Neuronal stem cell (in vitro differentiated cells): Measurements from ENCODE around the gene CCN6.

Source experiments
- DNase-seq: peaks from one replicate; pipeline ENCODE4 v3.0.0-alpha.2; 2013; ENCODE audit warnings: low spot score
- H2AFZ ChIP-seq: one replicate; pipeline ENCODE4 v1.6.1; 2013; ENCODE audit warnings: mild to moderate bottlenecking, low read length, inconsistent platforms
- H2AK5ac ChIP-seq: 2 replicates; pipeline ENCODE4 v1.6.1; 2013; ENCODE audit warnings: low read depth, mild to moderate bottlenecking, inconsistent platforms, low read length, moderate library complexity, mixed read lengths
- H2BK120ac ChIP-seq: 2 replicates; pipeline ENCODE4 v1.6.1; 2013; ENCODE audit warnings: low read depth, mild to moderate bottlenecking, inconsistent platforms, low read length, moderate library complexity, mixed read lengths
- H2BK12ac ChIP-seq: one replicate; pipeline ENCODE4 v1.6.1; 2013; ENCODE audit warnings: low read length, inconsistent platforms
- H2BK15ac ChIP-seq: 2 replicates; pipeline ENCODE4 v1.6.1; 2013; ENCODE audit warnings: mild to moderate bottlenecking, low read length, inconsistent platforms, mixed read lengths
- H2BK5ac ChIP-seq: one replicate; pipeline ENCODE4 v1.6.1; 2013; ENCODE audit warnings: inconsistent platforms, mild to moderate bottlenecking, low read length, moderate library complexity
- H3K14ac ChIP-seq: one replicate; pipeline ENCODE4 v1.6.1; 2013; ENCODE audit warnings: low read length, inconsistent platforms
- H3K18ac ChIP-seq: 2 replicates; pipeline ENCODE4 v1.6.1; 2013; ENCODE audit warnings: low read length, inconsistent platforms
- H3K23ac ChIP-seq: 2 replicates; pipeline ENCODE4 v1.6.1; 2013; ENCODE audit warnings: low read depth, mild to moderate bottlenecking, mixed read lengths, low read length, inconsistent platforms; ENCODE audit not compliant: poor library complexity
- H3K27ac ChIP-seq: replicated peaks from 3 replicates; pipeline ENCODE4 v1.5.1; 2013; ENCODE audit warnings: low read length, inconsistent platforms
- H3K27me3 ChIP-seq, 3 experiments: 2 replicates each; pipeline ENCODE4 v1.6.1; 2013; ENCODE audit warnings: low read length in 3 of 3, mild to moderate bottlenecking in 2 of 3, inconsistent platforms in 1 of 3, low read depth in 1 of 3, mixed read lengths in 1 of 3, moderate library complexity in 1 of 3; ENCODE audit not compliant: control insufficient read depth in 3 of 3, insufficient read depth in 3 of 3
- H3K36me3 ChIP-seq, 2 donors: replicated peaks in 1 of 2; 2 replicates each; pipeline ENCODE4 v1.6.1; 2013; ENCODE audit warnings: low read length in 2 of 2; ENCODE audit not compliant: control insufficient read depth in 2 of 2, insufficient read depth in 2 of 2
- H3K4ac ChIP-seq: 2 replicates; pipeline ENCODE4 v1.6.1; 2013; ENCODE audit warnings: inconsistent platforms, mild to moderate bottlenecking, low read length, moderate library complexity
- H3K4me1 ChIP-seq, 2 donors: 1 replicate in 1 of 2; 2 replicates in 1 of 2; pipeline ENCODE4 v1.6.1; 2013; ENCODE audit warnings: low read length in 2 of 2, low read depth in 1 of 2; ENCODE audit not compliant: control insufficient read depth in 2 of 2, insufficient read depth in 1 of 2
- H3K4me2 ChIP-seq: one replicate; pipeline ENCODE4 v1.6.1; 2013; ENCODE audit warnings: mild to moderate bottlenecking, low read length, inconsistent platforms; ENCODE audit not compliant: insufficient read depth, poor library complexity, severe bottlenecking
- H3K4me3 ChIP-seq, 2 donors: 2 replicates each; pipeline ENCODE4 v1.5.1; 2013; ENCODE audit warnings: low read length in 2 of 2, mild to moderate bottlenecking in 2 of 2, inconsistent platforms in 1 of 2, moderate library complexity in 1 of 2
- H3K79me1 ChIP-seq: one replicate; pipeline ENCODE4 v1.6.1; 2013; ENCODE audit warnings: low read depth, mild to moderate bottlenecking, inconsistent platforms, low read length, moderate library complexity
- H3K9ac ChIP-seq: one replicate; pipeline ENCODE4 v1.6.1; 2013; ENCODE audit warnings: mild to moderate bottlenecking, low read depth, low read length, inconsistent platforms; ENCODE audit not compliant: poor library complexity
- H3K9me3 ChIP-seq, 2 donors: replicated peaks in 1 of 2; 2 replicates each; pipeline versions ENCODE3 to v1.6.1; 2013; ENCODE audit warnings: low read length in 2 of 2, mild to moderate bottlenecking in 2 of 2, inconsistent platforms in 1 of 2, low read depth in 1 of 2, mixed read lengths in 1 of 2, moderate library complexity in 1 of 2; ENCODE audit not compliant: control insufficient read depth in 2 of 2, insufficient read depth in 1 of 2
- H4K8ac ChIP-seq: one replicate; pipeline ENCODE4 v1.6.1; 2013; ENCODE audit warnings: low read depth, mild to moderate bottlenecking, inconsistent platforms, low read length, moderate library complexity
- H4K91ac ChIP-seq: one replicate; pipeline ENCODE4 v1.6.1; 2013; ENCODE audit warnings: low read length, low read depth, mild to moderate bottlenecking, inconsistent platforms; ENCODE audit not compliant: poor library complexity
- WGBS, 2 donors: extraction: QIAGEN DNeasy Blood & Tissue Kit; methylation state at CpG; one replicate each; pipeline ENCODE4 v1.1.7; 2013; ENCODE audit warnings: missing lambda C conversion rate in 2 of 2, mixed read lengths in 1 of 2; ENCODE audit not compliant: insufficient read length in 2 of 2, insufficient replicate concordance in 1 of 2; ENCODE audit errors: extremely low coverage in 2 of 2; 5-methylcytosine and 5-hydroxymethylcytosine counted together

The CCN6 gene

GRCh38 chr6:112022749-112023148 lies 31.2 kb upstream of the CCN6 start:
- no peak for DNase-seq
- H3K4me3 ChIP-seq = no peak overlapping the region
- H2AFZ ChIP-seq = no peak overlapping the region
- H4K8ac ChIP-seq = no peak overlapping the region
- H2BK15ac ChIP-seq = no peak overlapping the region
- H3K4ac ChIP-seq = no peak overlapping the region
- no peak overlapping the region for H3K27ac ChIP-seq
- no peaks in the 10 kb centered on the region for H3K79me1 ChIP-seq
- H3K27me3 ChIP-seq = no peaks in the 10 kb centered on the region
- H3K9ac ChIP-seq = no peak overlapping the region
- H2BK120ac ChIP-seq = no peak overlapping the region
- H3K18ac ChIP-seq = no peak overlapping the region
- no peak overlapping the region for H2BK5ac ChIP-seq
- H2BK12ac ChIP-seq = no peak overlapping the region
- H2AK5ac ChIP-seq = no peak overlapping the region
- peaks cover 9 to 25% of the 10 kb centered on the region in 2 donors for H3K4me1 ChIP-seq
- H4K91ac ChIP-seq = no peak overlapping the region
- H3K23ac ChIP-seq = no peak overlapping the region
- peaks cover 6 to 10% of the 10 kb centered on the region in 2 donors for H3K9me3 ChIP-seq
- H3K4me2 ChIP-seq = no peak overlapping the region
- H3K36me3 ChIP-seq = no peaks in the 10 kb centered on the region
- no peak overlapping the region for H3K14ac ChIP-seq

GRCh38 chr6:112024464-112024863 lies 29.4 kb upstream of the CCN6 start:
- Histone ChIP-seq H3K4me3 (no peak overlapping the region), H3K18ac (no peak overlapping the region), H3K4me1 (peaks cover 4 to 10% of the 10 kb centered on the region in 2 donors), H2BK12ac (no peak overlapping the region), H3K4ac (no peak overlapping the region), H2BK5ac (no peak overlapping the region), H3K23ac (no peak overlapping the region), H3K9me3 (peaks cover 6 to 10% of the 10 kb centered on the region in 2 donors), H2BK15ac (no peak overlapping the region), H3K27ac (no peak overlapping the region), H2AFZ (no peak overlapping the region), H2AK5ac (no peak overlapping the region), H3K14ac (no peak overlapping the region), H4K8ac (no peak overlapping the region), H3K9ac (no peak overlapping the region), H2BK120ac (no peak overlapping the region), H4K91ac (no peak overlapping the region), H3K36me3 (no peaks in the 10 kb centered on the region), H3K27me3 (no peaks in the 10 kb centered on the region), H3K79me1 (no peaks in the 10 kb centered on the region), H3K4me2 (no peak overlapping the region)
- no peak for DNase-seq
- no CpG with 5 or more reads among the region's 4 CpGs for whole genome bisulfite sequencing, 2 donors

GRCh38 chr6:112026933-112027332 lies 27.0 kb upstream of the CCN6 start:
- Histone ChIP-seq H3K14ac (no peak overlapping the region), H4K8ac (no peak overlapping the region), H2BK5ac (no peak overlapping the region), H2BK12ac (no peak overlapping the region), H2BK15ac (no peak overlapping the region), H3K9ac (no peak overlapping the region), H2BK120ac (no peak overlapping the region), H3K79me1 (no peaks in the 10 kb centered on the region), H2AFZ (no peak overlapping the region), H3K4ac (no peak overlapping the region), H2AK5ac (no peak overlapping the region), H3K18ac (no peak overlapping the region), H4K91ac (no peak overlapping the region), H3K4me1 (peaks cover 3 to 4% of the 10 kb centered on the region in 2 donors), H3K27ac (no peak overlapping the region), H3K9me3 (peaks cover 6 to 10% of the 10 kb centered on the region in 2 donors), H3K4me3 (no peak overlapping the region), H3K27me3 (no peaks in the 10 kb centered on the region), H3K23ac (no peak overlapping the region), H3K4me2 (no peak overlapping the region), H3K36me3 (no peaks in the 10 kb centered on the region)
- WGBS, 2 donors = no CpG with 5 or more reads among the region's 4 CpGs
- no peak for DNase-seq

GRCh38 chr6:112027942-112028674 lies 25.8 kb upstream of the CCN6 start:
- no peak overlapping the region for H2BK120ac ChIP-seq
- no peak overlapping the region for H2BK5ac ChIP-seq
- no peak overlapping the region for H3K14ac ChIP-seq
- no peak overlapping the region for H2AFZ ChIP-seq
- no peak overlapping the region for H3K4me3 ChIP-seq
- no peak overlapping the region for H3K18ac ChIP-seq
- no peak overlapping the region for H3K9ac ChIP-seq
- no peak overlapping the region for H4K8ac ChIP-seq
- no peaks in the 10 kb centered on the region for H3K36me3 ChIP-seq
- H3K9me3 ChIP-seq = peaks cover 6 to 10% of the 10 kb centered on the region in 2 donors
- H3K79me1 ChIP-seq = no peaks in the 10 kb centered on the region
- H2AK5ac ChIP-seq = no peak overlapping the region
- H3K27ac ChIP-seq = no peak overlapping the region
- no peak overlapping the region for H3K4ac ChIP-seq
- no peak overlapping the region for H2BK15ac ChIP-seq
- no peak overlapping the region for H2BK12ac ChIP-seq
- no peak for DNase-seq
- no peak overlapping the region for H3K23ac ChIP-seq
- H3K4me2 ChIP-seq = no peak overlapping the region
- no CpG with 5 or more reads among the region's 3 CpGs for WGBS, 2 donors
- no peak overlapping the region for H4K91ac ChIP-seq
- H3K27me3 ChIP-seq = no peaks in the 10 kb centered on the region
- H3K4me1 ChIP-seq = peaks cover 0 to 2% of the 10 kb centered on the region in 2 donors
